Small intestine (tissue), 16 donors: ENCODE data around the gene CCDC157. TPM values are rescaled to one million over a fixed set of nuclear protein-coding genes. Genes with fewer than 3 reads are reported as not detected.

Experiments
- DNase-seq, 2 donors: peaks; one replicate each; pipeline versions ENCODE4 v3.0.0 to v3.0.0-alpha.2; 2013
- FAIRE-seq: peaks from 2 replicates; lab custom pipeline; 2012; peaks lifted over from hg19 to GRCh38; lab: Jason Lieb, UNC
- H3K27ac ChIP-seq, 3 donors: one replicate each; pipeline ENCODE4 v1.5.1; 2013; ENCODE audit warnings: low read length in 2 of 3, mild to moderate bottlenecking in 2 of 3, control low read depth in 1 of 3, inconsistent platforms in 1 of 3, low read depth in 1 of 3, moderate library complexity in 1 of 3
- H3K27me3 ChIP-seq, 3 donors: one replicate each; pipeline ENCODE4 v1.6.1; 2013; ENCODE audit warnings: low read length in 3 of 3, inconsistent platforms in 1 of 3; ENCODE audit not compliant: control insufficient read depth in 3 of 3, insufficient read depth in 3 of 3
- H3K36me3 ChIP-seq, 3 donors: one replicate each; pipeline ENCODE4 v1.6.1; 2013; ENCODE audit warnings: low read length in 3 of 3, inconsistent platforms in 1 of 3, low read depth in 1 of 3, mild to moderate bottlenecking in 1 of 3, moderate library complexity in 1 of 3; ENCODE audit not compliant: control insufficient read depth in 3 of 3, insufficient read depth in 2 of 3
- H3K4me1 ChIP-seq, 3 donors: one replicate each; pipeline ENCODE4 v1.6.1; 2013; ENCODE audit warnings: low read length in 2 of 3, inconsistent platforms in 1 of 3, low read depth in 1 of 3, mild to moderate bottlenecking in 1 of 3, moderate library complexity in 1 of 3; ENCODE audit not compliant: control insufficient read depth in 3 of 3, insufficient read depth in 2 of 3
- H3K4me3 ChIP-seq, 3 donors: one replicate each; pipeline ENCODE4 v1.5.1; 2013; ENCODE audit warnings: low read length in 3 of 3, control low read depth in 1 of 3, inconsistent platforms in 1 of 3, low read depth in 1 of 3, mild to moderate bottlenecking in 1 of 3, moderate library complexity in 1 of 3
- H3K9me3 ChIP-seq, 2 donors: one replicate each; pipeline ENCODE4 v1.6.1; 2013; ENCODE audit warnings: low read depth in 1 of 2, low read length in 1 of 2; ENCODE audit not compliant: control insufficient read depth in 2 of 2, insufficient read depth in 1 of 2
- WGBS, 3 donors: extraction: QIAGEN DNeasy Blood & Tissue Kit; methylation state at CpG; one replicate each; pipeline ENCODE4 v1.1.7; 2013; 5-methylcytosine and 5-hydroxymethylcytosine counted together
- long read RNA-seq, 10 donors: transcript quantifications; one replicate each; lab custom pipeline, GENCODE V29; 2026
- polyA plus RNA-seq, 4 donors: library from polyadenylated mRNA; stranded (reverse) in 3 of 4; unstranded in 1 of 4; fragments of 200-250 nt in 3 of 4; fragments of 120-200 nt in 1 of 4; gene quantifications; one replicate each; pipeline versions ENCODE4 v1.2.1 to v1.2.3, GENCODE V29; 2013
- donor health status: healthy with polysubstance abuse.
- donor health status: control.
- donor health status: control.
- donor health status: Bipolar disorder and iron deficiency.
- donor health status: healthy.

CCDC157 gene
- 1 to 10 TPM; 1.5 to 5.9 (median 2.3) TPM for polyA plus RNA-seq
- long read RNA-seq, donor 1, partial matches to known transcripts: 0 of 1 reads
- long read RNA-seq, donor 1, other reads (novel, unspliced or antisense): 0 of 1 reads
- long read RNA-seq, donor 2: 0 reads
- long read RNA-seq, donor 3, partial matches to known transcripts: 0 of 1 reads
- long read RNA-seq, donor 3, other reads (novel, unspliced or antisense): 0 of 1 reads
- long read RNA-seq, donor 4: 0 reads
- long read RNA-seq, donor 5: 0 reads
- long read RNA-seq, donor 6, partial matches to known transcripts: 0 of 1 reads
- long read RNA-seq, donor 6, other reads (novel, unspliced or antisense): 0 of 1 reads
- long read RNA-seq, donor 7: 0 reads
- long read RNA-seq, donor 8: 0 reads
- long read RNA-seq, donor 9: 0 reads
- long read RNA-seq, donor 10: 0 reads

DNA sequence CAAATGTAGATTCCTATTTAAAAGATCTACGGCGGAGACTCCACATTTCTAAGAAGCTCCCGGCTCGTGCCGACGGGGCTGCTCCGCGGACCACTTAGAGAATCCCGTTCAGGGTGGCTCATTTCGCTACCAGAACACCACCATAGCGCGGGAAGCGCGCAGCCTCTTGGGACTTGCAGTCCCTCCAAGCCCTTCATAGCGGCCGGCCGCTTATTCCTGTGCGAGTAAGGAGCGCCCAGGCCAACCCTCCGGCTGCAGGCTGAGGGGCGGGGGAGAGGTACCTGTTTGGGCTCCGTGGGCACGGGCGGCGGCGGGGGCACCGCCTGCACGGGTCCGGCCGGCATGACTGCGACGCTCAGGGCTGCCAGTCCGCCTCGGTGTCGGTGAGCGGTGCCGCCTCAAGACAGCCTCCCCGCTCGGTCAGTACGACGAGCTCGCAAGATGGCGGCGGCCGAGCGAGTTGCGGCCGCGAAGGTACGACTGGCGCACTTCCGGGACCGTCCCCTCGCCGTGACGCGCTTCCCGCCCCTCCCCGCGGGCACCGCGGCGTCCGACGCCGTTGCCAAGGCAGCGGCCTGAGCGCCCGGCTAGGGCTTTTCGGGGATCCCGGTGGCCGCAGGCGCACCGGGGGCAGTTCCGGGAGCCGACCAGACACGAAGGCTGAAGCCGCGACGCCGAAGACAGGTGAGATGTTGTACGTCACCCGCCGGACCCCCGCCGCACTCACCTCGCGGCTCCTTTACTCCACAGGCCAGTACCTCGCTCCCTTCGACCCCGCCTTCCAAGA lies at the start of gene CCDC157, which contains the start of gene SF3A1:
TSS of gene CCDC157 (plus strand) at position 559 of the 787 bp plus-strand sequence. CDS start 8,994 bp downstream, outside the sequence.
TSS of gene SF3A1 (minus strand) at position 446 of the 787 bp plus-strand sequence. CDS start at position 344, 102 bp downstream.
- Histone ChIP-seq H3K9me3 (no peaks in the 10 kb centered on the region), H3K4me1 (peaks cover 3 to 34% (median 10%) of the 10 kb centered on the region in 3 donors), H3K27ac (peak within 1 kb of the TSS; percentile 81 to 98 (median 93)), H3K27me3 (no peaks in the 10 kb centered on the region), H3K36me3 (peaks cover 5 to 25% (median 12%) of the 10 kb centered on the region in 3 donors), H3K4me3 (peak within 1 kb of the TSS; percentile 56 to 99 (median 61))
- DNase-seq (peak; percentile 89 to 98), FAIRE-seq (no peak)
- 0 to 1% (median 0%) methylated on average over 43 to 91 of the region's 91 CpGs for WGBS, 3 donors

GRCh38 chr22:30307041-30307574 lies 49.7 kb upstream of the CCDC157 start:
- H3K9me3 ChIP-seq: no peaks in the 10 kb centered on the region
- no peak overlapping the region for H3K4me3 ChIP-seq
- peaks cover 0 to 39% (median 0%) of the 10 kb centered on the region in 3 donors for H3K36me3 ChIP-seq
- H3K4me1 ChIP-seq: peaks cover 7 to 49% (median 29%) of the 10 kb centered on the region in 3 donors
- DNase-seq (no peak), FAIRE-seq (no peak)
- 72 to 94% (median 79%) methylated on average over 4 of the region's 4 CpGs for WGBS, 3 donors
- no peaks in the 10 kb centered on the region for H3K27me3 ChIP-seq
- H3K27ac ChIP-seq: peak overlapping the region in 2 of 3 donors; percentile 32 to 74

- Histone ChIP-seq H3K4me3 (no peak overlapping the region), H3K27ac (peak overlapping the region in 1 of 3 donors; percentile 29), H3K27me3 (no peaks in the 10 kb centered on the region), H3K9me3 (no peaks in the 10 kb centered on the region), H3K36me3 (peaks cover 0 to 30% (median 2%) of the 10 kb centered on the region in 3 donors), H3K4me1 (peaks cover 7 to 45% (median 24%) of the 10 kb centered on the region in 3 donors)
- no peak for FAIRE-seq
- DNase-seq: no peak
- 77 to 87% (median 81%) methylated on average over 2 of the region's 2 CpGs for WGBS, 3 donors
Observed at GRCh38 chr22:30308093-30308492, 48.7 kb upstream of the CCDC157 start.

GRCh38 chr22:30308518-30309230 lies 48.1 kb upstream of the CCDC157 start:
- H3K27ac ChIP-seq: peak overlapping the region in 1 of 3 donors; percentile 38

DNA sequence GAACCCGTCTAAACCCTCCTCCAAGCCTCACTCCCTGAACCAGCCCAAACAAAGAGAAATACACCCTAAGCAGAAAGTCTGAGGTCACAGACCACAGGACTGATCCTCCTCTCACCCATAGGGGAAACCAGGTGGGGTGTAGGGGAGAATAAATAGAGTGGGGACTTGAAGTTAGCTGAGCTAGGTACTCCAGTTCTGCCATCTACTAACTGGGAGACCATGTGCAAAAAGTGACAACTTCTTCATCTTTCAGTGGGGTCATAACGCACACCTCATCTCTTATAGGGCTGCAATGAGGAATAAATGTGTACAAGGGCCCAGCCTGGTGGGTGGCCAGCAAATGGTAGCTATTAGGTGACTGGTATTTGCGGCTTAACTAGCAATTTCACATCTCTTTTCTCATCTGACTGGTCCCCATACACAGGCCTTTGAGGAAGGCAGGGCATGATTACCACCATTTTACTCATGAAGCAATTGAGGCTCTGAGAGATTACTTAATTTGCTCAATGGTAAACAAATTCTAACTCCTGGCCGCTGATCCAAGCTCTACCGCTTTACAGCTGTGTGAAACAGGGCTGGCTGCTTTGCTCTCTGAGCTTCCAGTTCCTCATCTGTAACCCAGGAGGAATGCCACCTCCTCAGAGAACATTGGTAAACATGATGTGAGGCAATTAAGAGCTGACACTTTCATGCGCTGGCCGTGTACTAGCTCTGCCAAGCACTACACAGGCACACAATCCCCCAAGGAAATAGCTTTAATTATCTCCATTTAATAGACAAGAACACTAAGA lies 46.7 kb upstream of the CCDC157 start:
- Histone ChIP-seq H3K4me3 (no peak overlapping the region), H3K4me1 (peaks cover 7 to 35% (median 23%) of the 10 kb centered on the region in 3 donors), H3K27ac (peak overlapping the region in 2 of 3 donors; percentile 27 to 79), H3K27me3 (no peaks in the 10 kb centered on the region), H3K9me3 (no peaks in the 10 kb centered on the region), H3K36me3 (peaks cover 0 to 21% (median 2%) of the 10 kb centered on the region in 3 donors)
- WGBS, 3 donors: 50 to 61% (median 50%) methylated on average over 7 of the region's 7 CpGs
- no peak for FAIRE-seq
- peak in 1 of 2 donors; percentile 36 for DNase-seq

More at GRCh38 chr22:30308518-30309230, 48.1 kb upstream of the CCDC157 start:
- DNase-seq: no peak
- H3K36me3 ChIP-seq: peaks cover 0 to 24% (median 2%) of the 10 kb centered on the region in 3 donors
- H3K9me3 ChIP-seq: no peaks in the 10 kb centered on the region
- no peaks in the 10 kb centered on the region for H3K27me3 ChIP-seq
- 67 to 75% (median 74%) methylated on average over 5 of the region's 5 CpGs for WGBS, 3 donors
- no peak for FAIRE-seq
- H3K4me3 ChIP-seq: no peak overlapping the region
- H3K4me1 ChIP-seq: peaks cover 7 to 45% (median 24%) of the 10 kb centered on the region in 3 donors

- H3K36me3 ChIP-seq: peaks cover 0 to 28% (median 2%) of the 10 kb centered on the region in 3 donors
- no peak overlapping the region for H3K4me3 ChIP-seq
- no peaks in the 10 kb centered on the region for H3K27me3 ChIP-seq
- DNase-seq (peak in 1 of 2 donors; percentile 42), FAIRE-seq (no peak)
- peaks cover 7 to 25% (median 23%) of the 10 kb centered on the region in 3 donors for H3K4me1 ChIP-seq
- 67 to 72% (median 68%) methylated on average over 8 of the region's 8 CpGs for WGBS, 3 donors
- H3K27ac ChIP-seq: peak overlapping the region in 2 of 3 donors; percentile 27 to 79
- no peaks in the 10 kb centered on the region for H3K9me3 ChIP-seq
Observed at GRCh38 chr22:30310881-30311771, 45.7 kb upstream of the CCDC157 start.
